MM.1S (cell line): ENCODE results near the gene CRNN.

ENCODE experiments used
- EZH2 ChIP-seq: fragments of 300-600 bp; sonication (generic); optimal IDR thresholded peaks from 2 replicates; pipeline ENCODE3; 2017; ENCODE audit warnings: low read depth, mild to moderate bottlenecking, antibody characterized with exemption, low read length, mixed read lengths
- EZH2phosphoT487 ChIP-seq: fragments of 300-600 bp; sonication (generic); IDR thresholded peaks from 2 replicates; pipeline ENCODE4 v1.6.1; 2018; ENCODE audit warnings: antibody characterized with exemption, low read length
- TF ChIP-seq, protein P1 (sequence below): fragments of 300-600 bp; sonication (generic); IDR thresholded peaks from 2 replicates; pipeline ENCODE4 v1.5.1; 2016; ENCODE audit warnings: antibody characterized with exemption, low read length, mixed read lengths

DNA sequence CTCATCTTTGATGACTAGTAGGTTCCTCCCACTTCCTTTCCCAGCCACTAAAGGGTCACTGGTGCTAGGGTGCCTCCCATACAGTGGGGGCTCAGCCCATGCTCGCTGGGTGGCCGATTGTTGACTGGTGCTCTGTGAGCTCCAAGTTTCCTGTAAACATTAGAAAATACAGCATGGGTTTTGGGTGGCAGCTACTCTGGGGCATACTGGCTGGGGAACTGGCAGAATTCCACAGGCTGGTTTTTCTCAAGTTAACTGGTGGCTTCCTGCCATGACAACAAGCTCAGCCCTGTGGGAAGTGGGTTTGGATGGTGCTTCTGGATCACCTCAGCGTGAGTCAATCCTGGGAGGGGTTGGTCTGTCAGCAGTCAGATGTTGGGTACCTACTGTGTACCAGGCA is 28.7 kb upstream of the CRNN start:
- TF ChIP-seq EZH2phosphoT487 (no peak), EZH2 (no peak)
- TF ChIP-seq, protein P1, sequence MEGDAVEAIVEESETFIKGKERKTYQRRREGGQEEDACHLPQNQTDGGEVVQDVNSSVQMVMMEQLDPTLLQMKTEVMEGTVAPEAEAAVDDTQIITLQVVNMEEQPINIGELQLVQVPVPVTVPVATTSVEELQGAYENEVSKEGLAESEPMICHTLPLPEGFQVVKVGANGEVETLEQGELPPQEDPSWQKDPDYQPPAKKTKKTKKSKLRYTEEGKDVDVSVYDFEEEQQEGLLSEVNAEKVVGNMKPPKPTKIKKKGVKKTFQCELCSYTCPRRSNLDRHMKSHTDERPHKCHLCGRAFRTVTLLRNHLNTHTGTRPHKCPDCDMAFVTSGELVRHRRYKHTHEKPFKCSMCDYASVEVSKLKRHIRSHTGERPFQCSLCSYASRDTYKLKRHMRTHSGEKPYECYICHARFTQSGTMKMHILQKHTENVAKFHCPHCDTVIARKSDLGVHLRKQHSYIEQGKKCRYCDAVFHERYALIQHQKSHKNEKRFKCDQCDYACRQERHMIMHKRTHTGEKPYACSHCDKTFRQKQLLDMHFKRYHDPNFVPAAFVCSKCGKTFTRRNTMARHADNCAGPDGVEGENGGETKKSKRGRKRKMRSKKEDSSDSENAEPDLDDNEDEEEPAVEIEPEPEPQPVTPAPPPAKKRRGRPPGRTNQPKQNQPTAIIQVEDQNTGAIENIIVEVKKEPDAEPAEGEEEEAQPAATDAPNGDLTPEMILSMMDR: no peak
